Spinal cord (tissue), 10 donors: ENCODE results near the gene KCNQ1. TPM values are rescaled to one million over a fixed set of nuclear protein-coding genes. Genes with fewer than 3 reads are reported as not detected.

Experiments
- DNase-seq, 6 donors: peaks; one replicate each; pipeline versions ENCODE4 v3.0.0 to v3.0.0-alpha.2; 2013 to 2015; ENCODE audit warnings: low spot score in 6 of 6, low read depth in 4 of 6
- H3K27ac ChIP-seq: one replicate; pipeline ENCODE4 v1.5.1; 2013; ENCODE audit warnings: low read depth, low read length, control low read depth
- H3K27me3 ChIP-seq: one replicate; pipeline ENCODE4 v1.6.1; 2013; ENCODE audit warnings: low read length; ENCODE audit not compliant: control insufficient read depth, insufficient read depth
- H3K36me3 ChIP-seq: one replicate; pipeline ENCODE4 v1.6.1; 2013; ENCODE audit warnings: low read length; ENCODE audit not compliant: control insufficient read depth, insufficient read depth
- H3K4me1 ChIP-seq: one replicate; pipeline ENCODE4 v1.6.1; 2013; ENCODE audit warnings: low read length; ENCODE audit not compliant: control insufficient read depth, insufficient read depth
- H3K4me3 ChIP-seq: one replicate; pipeline ENCODE4 v1.5.1; 2013; ENCODE audit warnings: low read depth, low read length, control low read depth
- H3K9me3 ChIP-seq: one replicate; pipeline ENCODE4 v1.6.1; 2013; ENCODE audit warnings: low read length; ENCODE audit not compliant: control insufficient read depth, insufficient read depth
- WGBS: methylation state at CpG from one replicate; pipeline ENCODE4 v1.1.5; 2013; ENCODE audit warnings: missing lambda C conversion rate; ENCODE audit not compliant: insufficient coverage; 5-methylcytosine and 5-hydroxymethylcytosine counted together
- polyA plus RNA-seq, 2 donors: library from polyadenylated mRNA; unstranded; fragments of 120-200 nt; gene quantifications; one replicate each; pipeline ENCODE4 v1.2.1, GENCODE V29; 2013; ENCODE audit not compliant: insufficient read length in 2 of 2
- total RNA-seq, 2 donors: library from RNA; depleted of rRNA in 1 of 2; stranded (reverse); fragments of 120-200 nt in 1 of 2; fragments of >200 nt in 1 of 2; gene quantifications; one replicate each; pipeline versions ENCODE4 v1.2.3 to v1.2.4, GENCODE V29; 2013 to 2014
- donor health status: healthy.

The KCNQ1 gene
- total and polyA plus RNA-seq, 4 donors: 0.83 to 3.1 (median 2.1) TPM

- H3K27me3 ChIP-seq: no peaks in the 10 kb centered on the region
- DNase-seq: peak in 1 of 6 donors; percentile 0
- peaks cover 12% of the 10 kb centered on the region for H3K36me3 ChIP-seq
- no peaks in the 10 kb centered on the region for H3K9me3 ChIP-seq
- H3K27ac ChIP-seq: no peak overlapping the region
- peaks cover 58% of the 10 kb centered on the region for H3K4me1 ChIP-seq
- WGBS: 90% methylated on average over 25 of the region's 25 CpGs
- H3K4me3 ChIP-seq: no peak overlapping the region
These were observed 143.4 kb downstream of the KCNQ1 start for GRCh38 chr11:2587976-2588748.

- H3K36me3 ChIP-seq: peaks cover 12% of the 10 kb centered on the region
- no peak for DNase-seq
- H3K27ac ChIP-seq: no peak overlapping the region
- WGBS: 92% methylated on average over 27 of the region's 29 CpGs
- no peaks in the 10 kb centered on the region for H3K27me3 ChIP-seq
- no peak overlapping the region for H3K4me3 ChIP-seq
- peaks cover 56% of the 10 kb centered on the region for H3K4me1 ChIP-seq
- no peaks in the 10 kb centered on the region for H3K9me3 ChIP-seq
These were observed 144.2 kb downstream of the KCNQ1 start for GRCh38 chr11:2588809-2589537.

- H3K27me3 ChIP-seq: no peaks in the 10 kb centered on the region
- H3K36me3 ChIP-seq: peaks cover 12% of the 10 kb centered on the region
- peaks cover 56% of the 10 kb centered on the region for H3K4me1 ChIP-seq
- DNase-seq: no peak
- H3K27ac ChIP-seq: no peak overlapping the region
- no peak overlapping the region for H3K4me3 ChIP-seq
- H3K9me3 ChIP-seq: no peaks in the 10 kb centered on the region
- WGBS: 76% methylated on average over 12 of the region's 12 CpGs
These were observed 144.7 kb downstream of the KCNQ1 start for GRCh38 chr11:2589538-2589934.

GRCh38 chr11:2590131-2590964 is 145.5 kb downstream of the KCNQ1 start:
- 80% methylated on average over 13 of the region's 13 CpGs for WGBS
- peak in 1 of 6 donors; percentile 21 for DNase-seq
- peaks cover 12% of the 10 kb centered on the region for H3K36me3 ChIP-seq
- H3K27ac ChIP-seq: peak overlapping the region; percentile 72
- H3K4me1 ChIP-seq: peaks cover 56% of the 10 kb centered on the region
- H3K27me3 ChIP-seq: no peaks in the 10 kb centered on the region
- H3K9me3 ChIP-seq: no peaks in the 10 kb centered on the region
- H3K4me3 ChIP-seq: no peak overlapping the region

GRCh38 chr11:2590965-2591754 is 146.4 kb downstream of the KCNQ1 start:
- DNase-seq: peak; percentile 38 to 96 (median 68)
- H3K27ac ChIP-seq: peak overlapping the region; percentile 72
- peaks cover 48% of the 10 kb centered on the region for H3K4me1 ChIP-seq
- H3K4me3 ChIP-seq: no peak overlapping the region
- 22% methylated on average over 28 of the region's 28 CpGs for WGBS
- no peaks in the 10 kb centered on the region for H3K27me3 ChIP-seq
- H3K36me3 ChIP-seq: peaks cover 12% of the 10 kb centered on the region
- no peaks in the 10 kb centered on the region for H3K9me3 ChIP-seq

- H3K36me3 ChIP-seq: peaks cover 12% of the 10 kb centered on the region
- no peaks in the 10 kb centered on the region for H3K27me3 ChIP-seq
- DNase-seq: no peak
- H3K27ac ChIP-seq: peak overlapping the region; percentile 72
- H3K4me3 ChIP-seq: no peak overlapping the region
- no peaks in the 10 kb centered on the region for H3K9me3 ChIP-seq
- 68% methylated on average over 6 of the region's 10 CpGs for whole genome bisulfite sequencing
- peaks cover 41% of the 10 kb centered on the region for H3K4me1 ChIP-seq
These were observed 147.0 kb downstream of the KCNQ1 start for GRCh38 chr11:2591805-2592204.

- Histone ChIP-seq H3K9me3 (peaks cover 2% of the 10 kb centered on the region), H3K4me1 (peaks cover 40% of the 10 kb centered on the region), H3K27ac (no peak overlapping the region), H3K27me3 (no peaks in the 10 kb centered on the region), H3K36me3 (peaks cover 8% of the 10 kb centered on the region), H3K4me3 (no peak overlapping the region)
- WGBS: 91% methylated on average over 16 of the region's 16 CpGs
- DNase-seq: no peak
These were observed 148.0 kb downstream of the KCNQ1 start for GRCh38 chr11:2592559-2593392.

- peaks cover 2% of the 10 kb centered on the region for H3K9me3 ChIP-seq
- no peak overlapping the region for H3K27ac ChIP-seq
- no peak for DNase-seq
- H3K4me3 ChIP-seq: no peak overlapping the region
- H3K36me3 ChIP-seq: peaks cover 4% of the 10 kb centered on the region
- H3K27me3 ChIP-seq: no peaks in the 10 kb centered on the region
- peaks cover 37% of the 10 kb centered on the region for H3K4me1 ChIP-seq
- whole genome bisulfite sequencing: 93% methylated on average over 15 of the region's 15 CpGs
These were observed 148.7 kb downstream of the KCNQ1 start for GRCh38 chr11:2593393-2593950.
